RWPE1 (cell line): Measurements from ENCODE around the gene TMEM119.

Source experiments
- CTCF ChIA-PET: fragments of 350-600 bp; sonication (Branson Sonifier 250); formaldehyde crosslinking; extraction: SDS; loops from one replicate; lab custom pipeline; 2021; lab: Yijun Ruan, JAX
- POLR2A ChIA-PET: fragments of 400-600 bp; formaldehyde crosslinking; extraction: SDS; loops from one replicate; lab custom pipeline; 2020; ENCODE audit warnings: antibody characterized with exemption; ENCODE audit not compliant: low non-redundant PET; lab: Yijun Ruan, JAX
- DNase-seq: peaks from one replicate; pipeline ENCODE4 v3.0.0; 2012; ENCODE audit warnings: low spot score
- H3K27ac ChIP-seq: fragments of 450-650 bp; 2 replicates; pipeline ENCODE4 v1.5.1; 2017
- TF ChIP-seq, protein P1 (sequence below): fragments of 450-650 bp; conservative IDR thresholded peaks from 2 replicates; pipeline ENCODE4 v1.5.1; 2017; ENCODE audit warnings: low read depth, mild to moderate bottlenecking

The TMEM119 gene

DNA sequence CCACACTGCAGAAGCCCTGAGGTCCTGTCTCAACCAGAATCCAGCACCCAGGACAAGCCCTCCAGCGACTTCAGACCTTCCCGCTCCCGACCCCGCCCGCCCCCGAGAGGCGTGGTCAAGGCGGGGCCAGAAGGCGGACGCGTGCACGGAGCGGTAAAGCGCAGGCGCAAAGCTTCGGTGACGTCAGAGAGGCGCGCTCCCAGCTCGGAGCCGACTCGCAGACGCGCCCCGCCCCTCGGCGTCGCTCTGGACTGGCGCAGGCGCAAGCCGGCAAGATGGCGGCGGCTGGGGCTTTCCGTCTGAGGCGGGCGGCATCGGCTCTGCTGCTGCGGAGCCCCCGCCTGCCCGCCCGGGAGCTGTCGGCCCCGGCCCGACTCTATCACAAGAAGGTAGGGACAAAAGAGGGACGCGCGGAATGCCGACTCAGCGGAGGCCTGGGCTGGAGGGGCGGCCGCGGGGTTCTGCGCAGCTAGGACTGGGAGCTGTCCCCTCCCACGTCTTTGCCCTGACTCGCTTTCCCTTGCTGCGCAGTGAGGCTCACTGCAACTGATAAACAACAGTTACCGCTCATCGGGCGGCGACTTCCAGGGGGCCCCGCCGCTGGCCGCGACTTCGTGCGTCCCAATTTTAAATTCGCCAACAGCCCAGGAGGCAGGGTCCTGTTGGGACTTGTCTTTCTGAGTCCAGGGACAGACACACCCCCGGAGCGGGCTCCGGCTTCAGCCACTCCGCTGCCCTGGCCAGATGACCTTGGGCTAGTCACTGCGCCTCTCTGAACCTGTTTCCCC lies 35.3 kb downstream of the TMEM119 start, which contains the start of gene ISCU:
Gene ISCU, plus strand, starts transcription at position 249 of the 788 bp plus-strand sequence. Its CDS starts 27 bp downstream, at position 276.
- DNase-seq, result peak; percentile 98
- ChIA-PET CTCF (interaction anchor here (0.5 to 4.4 kb wide), 3 partner anchors 31 to 78 kb away, joined by 4 to 30 read pairs (median 7); no protein-coding TSS in a partner anchor), POLR2A (interaction anchor here (0.5 kb wide), 1 partner anchor 642 kb away, joined by 5 read pairs; no protein-coding TSS in a partner anchor)
- TF ChIP-seq, protein P1, sequence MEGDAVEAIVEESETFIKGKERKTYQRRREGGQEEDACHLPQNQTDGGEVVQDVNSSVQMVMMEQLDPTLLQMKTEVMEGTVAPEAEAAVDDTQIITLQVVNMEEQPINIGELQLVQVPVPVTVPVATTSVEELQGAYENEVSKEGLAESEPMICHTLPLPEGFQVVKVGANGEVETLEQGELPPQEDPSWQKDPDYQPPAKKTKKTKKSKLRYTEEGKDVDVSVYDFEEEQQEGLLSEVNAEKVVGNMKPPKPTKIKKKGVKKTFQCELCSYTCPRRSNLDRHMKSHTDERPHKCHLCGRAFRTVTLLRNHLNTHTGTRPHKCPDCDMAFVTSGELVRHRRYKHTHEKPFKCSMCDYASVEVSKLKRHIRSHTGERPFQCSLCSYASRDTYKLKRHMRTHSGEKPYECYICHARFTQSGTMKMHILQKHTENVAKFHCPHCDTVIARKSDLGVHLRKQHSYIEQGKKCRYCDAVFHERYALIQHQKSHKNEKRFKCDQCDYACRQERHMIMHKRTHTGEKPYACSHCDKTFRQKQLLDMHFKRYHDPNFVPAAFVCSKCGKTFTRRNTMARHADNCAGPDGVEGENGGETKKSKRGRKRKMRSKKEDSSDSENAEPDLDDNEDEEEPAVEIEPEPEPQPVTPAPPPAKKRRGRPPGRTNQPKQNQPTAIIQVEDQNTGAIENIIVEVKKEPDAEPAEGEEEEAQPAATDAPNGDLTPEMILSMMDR, result no peak
- H3K27ac ChIP-seq, result peak within 1 kb of the TSS; percentile 83

DNA sequence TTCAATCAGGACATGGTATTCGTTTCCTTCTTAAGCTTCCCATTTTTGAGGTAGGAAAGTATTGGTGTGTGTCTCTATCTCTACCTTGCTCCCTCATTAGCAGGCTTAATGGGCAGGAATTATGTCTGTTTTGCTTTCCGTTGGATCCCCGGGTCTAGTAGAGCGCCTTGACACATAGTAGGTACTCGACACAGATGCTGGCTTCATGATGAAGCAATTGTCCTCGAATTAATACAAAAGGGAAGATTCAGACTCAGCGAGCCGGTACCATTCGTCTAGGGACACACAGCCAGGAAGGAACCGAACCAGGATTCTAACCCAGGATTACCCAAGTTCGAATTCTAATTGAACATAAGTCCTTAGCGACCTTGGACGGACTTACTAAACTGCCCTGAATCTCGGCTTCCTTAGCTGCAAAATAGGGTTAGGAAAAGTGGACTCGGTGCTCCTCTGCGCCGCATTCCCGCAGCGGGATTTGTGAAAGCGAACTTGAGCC lies 36.0 kb downstream of the TMEM119 start:
- ChIA-PET POLR2A (interaction anchor here (0.5 kb wide), 1 partner anchor 643 kb away, joined by 5 read pairs; no protein-coding TSS in a partner anchor), CTCF (interaction anchor here (0.5 to 4.4 kb wide), 2 partner anchors 56 to 77 kb away, joined by 4 to 30 read pairs; no protein-coding TSS in a partner anchor)
- TF ChIP-seq, protein P1, result no peak
- peak overlapping the region; percentile 83 for H3K27ac ChIP-seq
- no peak for DNase-seq

DNA sequence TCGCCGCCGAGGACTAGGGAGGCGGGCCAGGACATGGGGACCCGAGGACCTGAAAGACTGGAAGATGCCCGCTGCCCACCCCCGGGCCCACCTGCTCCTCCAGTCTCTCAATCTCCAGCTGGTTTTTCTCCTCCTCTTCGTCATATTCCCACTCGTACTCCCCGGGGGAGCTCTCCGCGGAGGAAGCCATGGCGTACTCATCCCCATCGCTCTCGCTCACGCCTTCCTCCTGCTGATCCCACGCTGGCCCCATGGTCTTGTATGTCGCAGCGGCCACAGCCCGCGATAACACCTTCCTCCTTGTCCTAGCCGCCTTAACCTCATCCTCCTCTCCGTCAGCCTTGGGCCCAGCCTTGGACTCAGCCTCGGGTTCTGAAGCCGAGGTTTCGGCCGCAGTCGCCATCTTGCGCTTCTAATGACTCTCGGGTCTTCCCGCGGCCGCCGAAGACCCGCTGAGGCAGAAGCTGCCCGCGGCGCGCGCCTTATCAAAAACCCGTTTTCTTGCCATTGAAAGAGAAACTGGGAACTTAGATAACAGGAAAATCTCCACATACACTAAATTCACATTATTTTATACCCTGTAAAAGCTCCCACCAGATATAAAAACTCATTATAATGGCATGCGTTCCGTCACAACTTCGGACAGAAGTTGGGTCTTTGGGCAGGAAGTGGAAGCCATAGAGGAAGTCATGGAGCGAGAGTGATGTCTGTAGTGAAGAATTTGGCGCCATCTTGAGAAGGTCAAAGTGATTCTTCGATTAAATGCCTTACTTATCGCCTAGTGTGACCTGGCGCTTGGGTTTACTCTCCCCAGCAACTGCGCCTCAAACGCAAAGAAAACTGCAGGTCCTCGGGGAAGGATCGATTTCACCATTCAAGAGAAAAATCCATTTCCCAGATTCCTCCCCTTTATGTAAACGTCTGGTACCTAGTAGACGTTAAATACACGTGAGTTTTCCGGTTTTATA lies 36.8 kb downstream of the TMEM119 start, which contains the start of gene SART3:
Gene SART3, minus strand, starts transcription at position 422 of the 968 bp plus-strand sequence. Its CDS starts 19 bp downstream, at position 403.
- peak within 1 kb of the TSS; percentile 83 for H3K27ac ChIP-seq
- TF ChIP-seq, protein P1, result no peak
- peak; percentile 80 for DNase-seq
- POLR2A ChIA-PET, result no interaction called here
- CTCF ChIA-PET, result no interaction called here

- ChIA-PET CTCF (no interaction called here), POLR2A (interaction anchor here (0.6 kb wide), 1 partner anchor 202 kb away, joined by 3 read pairs; no protein-coding TSS in a partner anchor)
- TF ChIP-seq, protein P1, result no peak
- H3K27ac ChIP-seq, result peak overlapping the region; percentile 76
- DNase-seq, result no peak
Measured at GRCh38 chr12:108560321-108560721, 37.6 kb downstream of the TMEM119 start.

DNA sequence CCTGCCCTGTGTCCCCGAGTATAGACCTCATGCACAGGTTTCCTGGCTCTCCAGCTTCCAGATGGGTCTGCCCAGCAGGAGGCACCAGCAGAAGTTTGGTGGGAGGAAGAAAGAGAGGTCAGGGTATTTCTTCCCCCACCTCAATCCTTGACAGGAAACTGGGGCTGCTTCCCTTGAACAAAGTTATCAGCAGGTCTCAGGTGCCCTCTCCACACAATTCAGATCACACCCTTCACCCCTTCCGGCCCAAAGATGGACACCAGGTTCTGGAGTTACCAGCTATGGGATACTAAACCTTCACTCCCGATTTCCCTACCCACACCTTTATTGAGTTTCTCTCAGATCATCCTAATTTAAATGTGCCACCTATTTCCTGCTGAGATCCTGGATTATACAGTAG lies 38.1 kb downstream of the TMEM119 start:
- no peak for DNase-seq
- H3K27ac ChIP-seq, result no peak overlapping the region
- TF ChIP-seq, protein P1, result no peak
- ChIA-PET CTCF (no interaction called here), POLR2A (interaction anchor here (0.6 kb wide), 1 partner anchor 203 kb away, joined by 3 read pairs; no protein-coding TSS in a partner anchor)
